ENCODE data around the gene AMZ1. TPM values are rescaled to one million over a fixed set of nuclear protein-coding genes. Genes with fewer than 3 reads are reported as not detected.

Gene AMZ1
- total and polyA plus RNA-seq, 10 donors, result 0.20 to 3.4 (median 1.6) TPM

DNA sequence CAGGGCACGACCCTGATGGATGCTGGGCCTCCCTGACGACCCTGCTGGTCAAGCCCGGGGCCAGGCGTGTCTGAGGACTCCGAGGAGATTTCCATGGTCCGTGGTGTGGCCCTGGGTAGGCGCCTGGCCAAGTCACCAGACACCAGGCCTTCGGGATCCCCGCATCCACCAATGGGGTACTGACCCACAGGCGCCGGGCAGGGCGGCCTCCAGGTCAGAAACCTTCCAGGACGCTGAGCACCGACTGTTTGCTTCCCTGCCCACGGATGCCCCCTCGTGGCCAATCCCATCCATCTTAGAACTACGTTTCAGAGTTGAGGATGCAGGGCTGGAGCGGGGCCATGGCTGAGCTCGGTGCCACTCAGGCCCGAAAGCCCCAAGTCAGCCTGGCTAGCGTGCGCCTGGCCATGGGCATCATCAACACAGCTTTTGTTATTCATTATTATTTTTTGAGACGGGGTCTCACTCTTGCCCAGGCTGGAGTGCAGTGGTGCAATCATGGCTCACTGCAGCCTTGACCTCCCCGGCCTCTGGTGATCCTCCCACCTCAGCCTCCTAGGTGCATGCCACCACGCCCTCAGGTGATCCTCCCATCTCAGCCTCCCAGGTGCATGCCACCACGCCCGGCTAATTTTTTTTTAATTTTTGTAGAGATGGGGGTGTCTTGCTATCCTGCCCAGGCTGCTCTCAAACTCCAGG lies 7.1 kb upstream of the AMZ1 start:
- peaks cover 0 to 6% (median 0%) of the 10 kb centered on the region in 8 donors for H3K9me3 ChIP-seq
- H3K27ac ChIP-seq, result no peak overlapping the region
- DNase-seq, result peak; percentile 91
- WGBS, 5 donors, result 38 to 60% (median 46%) methylated on average over 12 to 27 of the region's 27 CpGs
- peaks cover 0 to 55% (median 3%) of the 10 kb centered on the region in 7 donors for H3K27me3 ChIP-seq (replicated peaks in 1 of 7)
- TF ChIP-seq POLR2A (IDR thresholded peaks at IDR 0.05) (no peak), POLR2AphosphoS5 (IDR thresholded peaks at IDR 0.05) (peak in 2 of 3 donors; percentile 39 to 49)
- TF ChIP-seq, protein P1, sequence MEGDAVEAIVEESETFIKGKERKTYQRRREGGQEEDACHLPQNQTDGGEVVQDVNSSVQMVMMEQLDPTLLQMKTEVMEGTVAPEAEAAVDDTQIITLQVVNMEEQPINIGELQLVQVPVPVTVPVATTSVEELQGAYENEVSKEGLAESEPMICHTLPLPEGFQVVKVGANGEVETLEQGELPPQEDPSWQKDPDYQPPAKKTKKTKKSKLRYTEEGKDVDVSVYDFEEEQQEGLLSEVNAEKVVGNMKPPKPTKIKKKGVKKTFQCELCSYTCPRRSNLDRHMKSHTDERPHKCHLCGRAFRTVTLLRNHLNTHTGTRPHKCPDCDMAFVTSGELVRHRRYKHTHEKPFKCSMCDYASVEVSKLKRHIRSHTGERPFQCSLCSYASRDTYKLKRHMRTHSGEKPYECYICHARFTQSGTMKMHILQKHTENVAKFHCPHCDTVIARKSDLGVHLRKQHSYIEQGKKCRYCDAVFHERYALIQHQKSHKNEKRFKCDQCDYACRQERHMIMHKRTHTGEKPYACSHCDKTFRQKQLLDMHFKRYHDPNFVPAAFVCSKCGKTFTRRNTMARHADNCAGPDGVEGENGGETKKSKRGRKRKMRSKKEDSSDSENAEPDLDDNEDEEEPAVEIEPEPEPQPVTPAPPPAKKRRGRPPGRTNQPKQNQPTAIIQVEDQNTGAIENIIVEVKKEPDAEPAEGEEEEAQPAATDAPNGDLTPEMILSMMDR (IDR thresholded peaks at IDR 0.05 in 8 of 11, conservative IDR thresholded peaks at IDR 0.05 in 3 of 11), result peak; percentile 30 to 84 (median 69)
- no peak overlapping the region for H3K4me3 ChIP-seq
- intact Hi-C loops (cut with DNase I; ENCODE audit: low total_unique reads), result loop anchor here (10.0 kb wide), 1 partner anchor 206 kb away; the partner anchor contains the start of gene GRIFIN
- H3K36me3 ChIP-seq, result no peaks in the 10 kb centered on the region
- H3K4me1 ChIP-seq, result peaks cover 0 to 21% (median 4%) of the 10 kb centered on the region in 6 donors

DNA sequence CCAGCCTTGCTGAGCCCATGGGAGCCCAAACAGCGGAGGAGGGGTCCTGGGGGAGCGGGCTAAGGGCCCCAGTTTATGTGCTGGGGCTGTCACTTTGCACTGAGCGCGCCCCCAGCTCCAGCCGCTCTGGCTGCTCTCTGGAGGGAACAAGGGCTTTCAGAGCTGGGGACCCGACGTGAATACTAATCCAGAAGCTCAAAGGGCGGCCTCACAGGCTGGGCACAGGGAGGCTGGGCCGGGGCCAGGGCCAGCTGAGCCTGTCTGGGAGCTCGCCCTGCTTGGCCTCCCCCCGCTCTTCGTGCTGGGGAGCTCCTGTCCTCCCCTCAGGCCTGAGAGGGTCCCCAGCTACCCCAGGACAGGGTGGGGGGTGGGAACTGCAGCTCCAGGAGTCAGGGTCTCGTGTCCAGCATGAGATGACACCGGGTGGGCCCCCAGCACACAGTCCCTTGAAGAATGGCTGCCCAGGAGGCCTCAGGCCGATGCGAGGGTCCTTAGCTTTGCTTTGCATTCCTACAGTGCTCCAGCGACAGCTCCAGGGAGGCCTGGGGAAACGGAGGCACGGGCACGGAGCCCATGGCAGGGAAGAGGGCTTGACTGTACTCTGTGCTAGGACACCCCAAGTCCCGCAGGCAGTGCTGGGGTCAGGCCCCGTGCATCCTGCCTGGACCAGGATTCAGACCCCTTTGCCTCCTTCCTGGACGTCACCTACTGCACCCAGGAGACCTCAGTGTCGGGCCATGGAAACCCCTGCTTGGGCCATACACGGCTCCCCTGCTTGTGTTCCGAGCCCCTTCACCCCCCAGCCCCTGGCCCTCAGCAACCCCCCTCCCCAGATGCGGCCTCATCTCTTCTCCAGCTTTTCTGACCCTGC lies 5.8 kb upstream of the AMZ1 start:
- H3K4me3 ChIP-seq, result no peak overlapping the region
- peaks cover 0 to 28% (median 8%) of the 10 kb centered on the region in 6 donors for H3K4me1 ChIP-seq
- peak; percentile 66 for DNase-seq
- H3K27ac ChIP-seq, result no peak overlapping the region
- no peaks in the 10 kb centered on the region for H3K36me3 ChIP-seq
- WGBS, 5 donors, result 84 to 90% (median 84%) methylated on average over 19 to 27 of the region's 27 CpGs
- H3K27me3 ChIP-seq (replicated peaks in 1 of 7), result peaks cover 0 to 68% (median 13%) of the 10 kb centered on the region in 7 donors
- peaks cover 0 to 6% (median 0%) of the 10 kb centered on the region in 8 donors for H3K9me3 ChIP-seq
- TF ChIP-seq POLR2AphosphoS5 (IDR thresholded peaks at IDR 0.05) (no peak), POLR2A (IDR thresholded peaks at IDR 0.05) (no peak)
- TF ChIP-seq, protein P1 (IDR thresholded peaks at IDR 0.05 in 8 of 11, conservative IDR thresholded peaks at IDR 0.05 in 3 of 11), result no peak
- intact Hi-C loops (cut with DNase I; ENCODE audit: low total_unique reads), result loop anchor here (10.0 kb wide), 1 partner anchor 207 kb away; the partner anchor contains the start of gene GRIFIN

DNA sequence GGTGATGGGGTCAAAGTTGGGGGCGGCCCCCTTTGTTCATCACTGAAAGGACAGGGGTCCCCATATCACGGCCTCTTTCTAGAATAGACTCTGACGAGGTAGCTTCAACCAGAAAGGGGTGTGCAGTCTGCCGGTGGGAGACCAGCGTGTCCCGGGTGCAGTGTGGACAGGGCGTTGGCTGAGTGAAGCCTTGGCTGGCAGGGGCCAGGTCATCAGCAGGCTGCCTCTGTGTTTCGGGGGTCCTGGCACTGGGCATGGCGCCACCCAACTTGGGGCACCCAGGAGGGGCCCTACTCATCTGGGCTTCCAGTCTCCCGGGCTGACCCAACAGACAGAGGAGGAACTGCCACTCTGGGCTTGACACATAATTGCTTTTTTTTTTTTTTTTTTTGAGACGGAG lies 3.5 kb upstream of the AMZ1 start:
- H3K9me3 ChIP-seq, result peaks cover 0 to 6% (median 0%) of the 10 kb centered on the region in 8 donors
- TF ChIP-seq, protein P1 (IDR thresholded peaks at IDR 0.05 in 8 of 11, conservative IDR thresholded peaks at IDR 0.05 in 3 of 11), result no peak
- TF ChIP-seq POLR2AphosphoS5 (IDR thresholded peaks at IDR 0.05) (no peak), POLR2A (IDR thresholded peaks at IDR 0.05) (no peak)
- no peaks in the 10 kb centered on the region for H3K36me3 ChIP-seq
- WGBS, 5 donors, result 90 to 94% (median 92%) methylated on average over 9 to 11 of the region's 11 CpGs
- peaks cover 0 to 85% (median 36%) of the 10 kb centered on the region in 7 donors for H3K27me3 ChIP-seq (replicated peaks in 1 of 7)
- H3K4me1 ChIP-seq, result peaks cover 12 to 51% (median 30%) of the 10 kb centered on the region in 6 donors
- H3K4me3 ChIP-seq, result no peak overlapping the region
- DNase-seq, result peak; percentile 63
- no peak overlapping the region for H3K27ac ChIP-seq
- intact Hi-C loops (cut with DNase I; ENCODE audit: low total_unique reads), result loop anchor here (10.0 kb wide), 1 partner anchor 210 kb away; the partner anchor contains the start of gene GRIFIN

All from spleen (tissue), 11 donors.